DND-41 (cell line): ENCODE measurements around the gene SPTBN5.
A peak's percentile ranks its signal among the peaks of the same experiment; 100 is the strongest.

Experiments
- ATAC-seq: fragments of 200-7000 bp; cut with Tn5 transposase; 3 replicates; pipeline ENCODE4 v1.9.1; 2021; ENCODE audit warnings: low read depth; ENCODE audit not compliant: insufficient read depth
- DNase-seq: peaks from one replicate; pipeline ENCODE4 v3.0.0-alpha.2; 2020
- H2AFZ ChIP-seq: 2 replicates; pipeline ENCODE4 v1.6.0; 2012; ENCODE audit warnings: low read depth, low read length
- H3K27ac ChIP-seq: 2 replicates; pipeline ENCODE4 v1.5.1; 2012; ENCODE audit warnings: low read length, inconsistent platforms
- H3K27me3 ChIP-seq: fragments of 200-600 bp; sonication (generic); 2 replicates; pipeline ENCODE4 v1.6.0; 2012; ENCODE audit warnings: low read length, mild to moderate bottlenecking, inconsistent platforms; ENCODE audit not compliant: insufficient read depth, poor library complexity
- H3K36me3 ChIP-seq: 2 replicates; pipeline ENCODE4 v1.5.1; 2012; ENCODE audit warnings: low read length, inconsistent platforms; ENCODE audit not compliant: insufficient read depth
- H3K4me1 ChIP-seq: 2 replicates; pipeline ENCODE4 v1.5.1; 2012; ENCODE audit warnings: mild to moderate bottlenecking, low read length; ENCODE audit not compliant: insufficient read depth
- H3K4me2 ChIP-seq: 2 replicates; pipeline ENCODE4 v1.6.0; 2012; ENCODE audit warnings: mild to moderate bottlenecking, moderate library complexity, low read length, inconsistent platforms; ENCODE audit not compliant: insufficient read depth
- H3K4me3 ChIP-seq, 2 experiments: fragments of 200-600 bp in 1 of 2; shearing (Covaris generic) in 1 of 2; 2 replicates each; pipeline ENCODE4 v1.5.1; 2012 to 2016; ENCODE audit warnings: inconsistent platforms in 2 of 2, low read length in 2 of 2, mild to moderate bottlenecking in 2 of 2, low read depth in 1 of 2, moderate library complexity in 1 of 2
- H3K79me2 ChIP-seq: 2 replicates; pipeline ENCODE4 v1.6.0; 2012; ENCODE audit warnings: low read length, inconsistent platforms; ENCODE audit not compliant: insufficient read depth
- H3K9ac ChIP-seq: 2 replicates; pipeline ENCODE4 v1.6.0; 2012; ENCODE audit warnings: low read depth, mild to moderate bottlenecking, inconsistent platforms, low read length, moderate library complexity
- H3K9me3 ChIP-seq: 2 replicates; pipeline ENCODE4 v1.5.1; 2012; ENCODE audit warnings: low read length, moderate library complexity, mild to moderate bottlenecking, inconsistent platforms; ENCODE audit not compliant: insufficient read depth, severe bottlenecking
- H4K20me1 ChIP-seq: 2 replicates; pipeline ENCODE4 v1.6.0; 2012; ENCODE audit warnings: low read length; ENCODE audit not compliant: insufficient read depth
- EZH2 ChIP-seq: IDR thresholded peaks from 3 replicates; pipeline ENCODE4 v1.6.1; 2012; ENCODE audit warnings: borderline replicate concordance, low read depth, mild to moderate bottlenecking, moderate library complexity, low read length, inconsistent platforms; ENCODE audit not compliant: severe bottlenecking
- TF ChIP-seq, protein P1 (sequence below): IDR thresholded peaks from 2 replicates; pipeline ENCODE4 v1.5.1; 2012; ENCODE audit warnings: borderline replicate concordance, low read length, moderate library complexity, mild to moderate bottlenecking; ENCODE audit not compliant: poor library complexity, severe bottlenecking; ENCODE audit errors: extremely low read depth

The SPTBN5 gene

DNA sequence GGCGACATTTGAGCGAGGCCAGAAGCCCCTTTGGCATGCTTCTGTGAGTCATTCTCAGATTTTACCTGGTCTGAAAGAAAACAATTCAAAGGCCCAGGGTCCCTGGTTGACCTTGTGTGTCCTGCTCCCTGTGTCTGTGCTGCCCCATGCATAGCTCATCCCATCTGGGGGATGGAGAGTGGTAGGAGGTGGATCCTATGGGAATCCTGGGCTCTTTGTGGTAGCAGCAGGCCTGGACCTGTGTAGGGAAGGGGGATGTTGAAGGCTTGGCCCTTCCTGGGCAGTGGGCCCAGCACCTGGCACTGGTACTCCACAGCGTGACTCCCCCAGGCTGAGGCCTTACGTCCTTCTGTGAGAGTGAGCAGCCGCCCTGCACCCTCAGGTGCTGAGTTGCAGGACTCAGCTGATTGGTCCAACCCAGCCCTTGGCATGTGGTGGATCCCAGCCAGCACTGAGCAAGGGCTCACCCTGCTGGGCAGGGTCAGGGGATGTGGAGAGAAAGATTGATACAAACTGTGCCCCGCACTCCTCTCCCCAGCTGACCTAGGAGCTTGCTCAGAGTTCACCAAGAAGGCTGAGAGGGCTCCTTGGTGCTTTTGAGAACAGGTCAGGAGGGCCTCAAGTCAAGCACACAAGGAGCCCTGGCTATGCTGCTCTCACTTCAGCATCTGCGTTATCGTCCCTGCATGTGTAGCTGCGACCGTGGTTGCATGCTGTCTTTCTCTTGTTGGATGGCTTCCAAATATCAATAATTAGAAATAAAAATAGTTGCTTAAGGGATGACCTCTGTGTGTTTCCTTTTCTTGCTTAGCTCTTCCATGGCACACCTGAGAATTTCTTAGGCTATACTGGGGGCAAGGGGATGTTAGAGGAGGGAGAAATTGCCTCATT is 87.3 kb downstream of the SPTBN5 start:
- no peaks in the 10 kb centered on the region for H3K9me3 ChIP-seq
- H3K27me3 ChIP-seq, result no peaks in the 10 kb centered on the region
- no peak overlapping the region for H3K4me2 ChIP-seq
- H3K79me2 ChIP-seq, result no peaks in the 10 kb centered on the region
- TF ChIP-seq, protein P1, sequence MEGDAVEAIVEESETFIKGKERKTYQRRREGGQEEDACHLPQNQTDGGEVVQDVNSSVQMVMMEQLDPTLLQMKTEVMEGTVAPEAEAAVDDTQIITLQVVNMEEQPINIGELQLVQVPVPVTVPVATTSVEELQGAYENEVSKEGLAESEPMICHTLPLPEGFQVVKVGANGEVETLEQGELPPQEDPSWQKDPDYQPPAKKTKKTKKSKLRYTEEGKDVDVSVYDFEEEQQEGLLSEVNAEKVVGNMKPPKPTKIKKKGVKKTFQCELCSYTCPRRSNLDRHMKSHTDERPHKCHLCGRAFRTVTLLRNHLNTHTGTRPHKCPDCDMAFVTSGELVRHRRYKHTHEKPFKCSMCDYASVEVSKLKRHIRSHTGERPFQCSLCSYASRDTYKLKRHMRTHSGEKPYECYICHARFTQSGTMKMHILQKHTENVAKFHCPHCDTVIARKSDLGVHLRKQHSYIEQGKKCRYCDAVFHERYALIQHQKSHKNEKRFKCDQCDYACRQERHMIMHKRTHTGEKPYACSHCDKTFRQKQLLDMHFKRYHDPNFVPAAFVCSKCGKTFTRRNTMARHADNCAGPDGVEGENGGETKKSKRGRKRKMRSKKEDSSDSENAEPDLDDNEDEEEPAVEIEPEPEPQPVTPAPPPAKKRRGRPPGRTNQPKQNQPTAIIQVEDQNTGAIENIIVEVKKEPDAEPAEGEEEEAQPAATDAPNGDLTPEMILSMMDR, result peak; percentile 7
- TF ChIP-seq EZH2, result no peak
- no peaks in the 10 kb centered on the region for H3K36me3 ChIP-seq
- no peak overlapping the region for H2AFZ ChIP-seq
- DNase-seq (no peak), ATAC-seq (no peak)
- H3K4me1 ChIP-seq, result no peaks in the 10 kb centered on the region
- no peak overlapping the region for H3K27ac ChIP-seq
- no peak overlapping the region for H3K9ac ChIP-seq
- H4K20me1 ChIP-seq, result 0 out of 2 replicates have a peak, but pooled peaks cover 2% of the 10 kb centered on the region
- no peak overlapping the region for H3K4me3 ChIP-seq

DNA sequence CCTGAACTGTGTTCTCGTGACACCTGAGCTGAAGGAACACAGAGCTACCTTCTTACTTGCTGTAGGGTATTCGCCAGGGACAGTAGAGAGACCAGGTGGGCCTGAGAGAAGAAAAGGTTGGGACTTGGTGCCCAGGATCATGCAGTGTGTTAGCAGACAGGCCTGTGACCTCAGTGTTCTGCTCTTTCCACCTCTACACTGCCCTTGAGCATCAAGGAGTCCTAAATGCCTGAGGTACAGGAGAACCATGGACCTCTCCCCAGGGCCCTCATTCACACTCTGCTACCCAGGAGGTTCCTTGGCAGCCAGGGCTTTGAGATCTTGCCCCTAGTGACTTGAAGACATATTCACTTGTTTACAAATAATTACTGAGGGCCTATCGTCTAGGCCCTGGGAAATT is 88.1 kb downstream of the SPTBN5 start:
- H3K9ac ChIP-seq, result no peak overlapping the region
- DNase-seq (no peak), ATAC-seq (no peak)
- H3K4me3 ChIP-seq, result no peak overlapping the region
- peak overlapping the region; percentile 36; the same call in 1 of the 2 replicates for H3K27ac ChIP-seq
- no peaks in the 10 kb centered on the region for H3K79me2 ChIP-seq
- H4K20me1 ChIP-seq, result 0 out of 2 replicates have a peak, but pooled peaks cover 2% of the 10 kb centered on the region
- no peaks in the 10 kb centered on the region for H3K27me3 ChIP-seq
- H3K9me3 ChIP-seq, result no peaks in the 10 kb centered on the region
- peaks cover 6% of the 10 kb centered on the region; the same call in 1 of the 2 replicates for H3K36me3 ChIP-seq
- H2AFZ ChIP-seq, result no peak overlapping the region
- no peak for TF ChIP-seq EZH2
- TF ChIP-seq, protein P1, result no peak
- no peak overlapping the region for H3K4me2 ChIP-seq
- no peaks in the 10 kb centered on the region for H3K4me1 ChIP-seq

DNA sequence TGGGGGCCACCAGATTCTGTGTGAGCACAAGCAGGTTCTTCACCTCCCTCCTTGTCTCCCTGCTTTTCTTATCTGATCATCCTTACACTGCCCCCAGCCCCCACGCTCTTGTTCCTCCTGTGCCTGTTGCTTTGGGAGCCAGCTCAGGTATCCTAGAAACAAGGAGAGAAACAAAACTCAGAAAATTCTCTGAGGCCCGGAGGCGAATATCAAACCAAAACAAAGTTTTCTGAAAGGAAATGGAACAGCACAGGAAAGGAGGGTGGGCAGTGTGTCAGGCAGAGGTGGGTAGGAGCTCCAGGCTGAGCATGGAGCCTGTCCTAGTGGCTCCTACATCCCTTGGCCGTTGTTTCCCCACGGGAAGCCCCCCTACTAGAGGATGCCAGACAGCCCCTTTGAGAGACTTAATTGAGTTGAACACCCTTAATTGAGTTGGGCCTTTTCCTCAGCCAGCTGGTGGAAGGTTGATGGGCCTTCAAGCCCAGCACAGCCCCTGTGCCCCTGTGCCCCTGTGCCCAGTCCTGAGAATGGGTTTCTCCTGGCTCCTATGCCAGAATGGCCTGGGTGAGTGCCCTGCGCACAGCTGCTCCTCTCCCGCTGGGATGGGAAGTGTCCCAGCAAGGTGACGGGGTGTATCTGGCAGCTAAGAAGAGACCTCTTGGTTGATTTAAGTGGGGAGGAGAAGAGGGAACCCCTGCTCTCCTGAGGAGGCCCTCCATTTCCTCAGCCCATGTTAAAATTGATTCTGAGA is 88.8 kb downstream of the SPTBN5 start:
- no peak for DNase-seq
- no peak overlapping the region for H3K4me3 ChIP-seq
- H3K36me3 ChIP-seq, result peaks cover 12% of the 10 kb centered on the region
- no peaks in the 10 kb centered on the region for H3K79me2 ChIP-seq
- H3K27ac ChIP-seq, result no peak overlapping the region
- 0 out of 2 replicates have a peak, but pooled peaks cover 2% of the 10 kb centered on the region for H4K20me1 ChIP-seq
- no peaks in the 10 kb centered on the region for H3K27me3 ChIP-seq
- no peak overlapping the region for H3K4me2 ChIP-seq
- H3K9me3 ChIP-seq, result no peaks in the 10 kb centered on the region
- H3K4me1 ChIP-seq, result no peaks in the 10 kb centered on the region
- TF ChIP-seq, protein P1, result no peak
- no peak for TF ChIP-seq EZH2
- H2AFZ ChIP-seq, result no peak overlapping the region
- no peak for ATAC-seq
- H3K9ac ChIP-seq, result no peak overlapping the region
